ENCODE data around the gene CATSPERZ.

DNA sequence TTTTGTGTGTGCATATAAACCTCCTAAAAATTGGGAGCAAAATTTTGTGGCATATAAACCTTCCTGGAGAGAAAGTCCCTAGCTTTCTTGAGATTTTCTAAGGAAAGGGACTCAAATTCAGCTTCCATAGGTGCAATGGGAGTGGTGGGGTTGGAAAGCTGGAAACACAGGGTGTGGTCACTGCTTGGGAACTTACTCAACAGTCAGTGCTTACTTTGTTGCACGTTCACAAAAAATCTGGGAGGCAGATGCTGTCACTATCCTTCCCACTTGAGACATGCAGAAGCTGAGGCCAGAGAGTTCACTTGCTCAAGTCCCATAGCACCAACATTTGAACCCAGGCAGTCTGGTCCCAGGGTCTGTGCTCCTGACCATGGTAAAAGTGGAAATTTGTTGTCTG lies 3.9 kb upstream of the CATSPERZ start:
- TF ChIP-seq, protein P1, sequence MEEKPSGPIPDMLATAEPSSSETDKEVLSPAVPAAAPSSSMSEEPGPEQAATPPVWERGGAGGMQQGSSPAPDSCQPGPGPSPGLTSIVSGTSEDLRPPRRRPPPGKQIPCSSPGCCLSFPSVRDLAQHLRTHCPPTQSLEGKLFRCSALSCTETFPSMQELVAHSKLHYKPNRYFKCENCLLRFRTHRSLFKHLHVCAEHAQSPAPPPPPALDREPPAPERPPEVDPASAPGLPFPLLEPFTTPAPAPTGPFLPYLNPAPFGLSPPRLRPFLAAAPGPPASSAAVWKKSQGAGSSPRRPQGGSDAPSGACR (CRISPR knock-in tag; IDR thresholded peaks at IDR 0.05) = no peak
- TF ChIP-seq YY1 (IDR thresholded peaks at IDR 0.05; ENCODE audit: insufficient read depth, insufficient replicate concordance, low read depth, low read length) (no peak), ZMAT3 (CRISPR knock-in tag; conservative IDR thresholded peaks at IDR 0.05) (no peak)

All from HepG2 (cell line).